ENCODE data around the gene PUM2. TPM values are rescaled to one million over a fixed set of nuclear protein-coding genes. Genes with fewer than 3 reads are reported as not detected.
A peak's percentile ranks its signal among the peaks of the same experiment; 100 is the strongest.

PUM2 gene
- total and polyA plus RNA-seq, 2 donors from 2014 or later, result 22.0 to 94.3 TPM

DNA sequence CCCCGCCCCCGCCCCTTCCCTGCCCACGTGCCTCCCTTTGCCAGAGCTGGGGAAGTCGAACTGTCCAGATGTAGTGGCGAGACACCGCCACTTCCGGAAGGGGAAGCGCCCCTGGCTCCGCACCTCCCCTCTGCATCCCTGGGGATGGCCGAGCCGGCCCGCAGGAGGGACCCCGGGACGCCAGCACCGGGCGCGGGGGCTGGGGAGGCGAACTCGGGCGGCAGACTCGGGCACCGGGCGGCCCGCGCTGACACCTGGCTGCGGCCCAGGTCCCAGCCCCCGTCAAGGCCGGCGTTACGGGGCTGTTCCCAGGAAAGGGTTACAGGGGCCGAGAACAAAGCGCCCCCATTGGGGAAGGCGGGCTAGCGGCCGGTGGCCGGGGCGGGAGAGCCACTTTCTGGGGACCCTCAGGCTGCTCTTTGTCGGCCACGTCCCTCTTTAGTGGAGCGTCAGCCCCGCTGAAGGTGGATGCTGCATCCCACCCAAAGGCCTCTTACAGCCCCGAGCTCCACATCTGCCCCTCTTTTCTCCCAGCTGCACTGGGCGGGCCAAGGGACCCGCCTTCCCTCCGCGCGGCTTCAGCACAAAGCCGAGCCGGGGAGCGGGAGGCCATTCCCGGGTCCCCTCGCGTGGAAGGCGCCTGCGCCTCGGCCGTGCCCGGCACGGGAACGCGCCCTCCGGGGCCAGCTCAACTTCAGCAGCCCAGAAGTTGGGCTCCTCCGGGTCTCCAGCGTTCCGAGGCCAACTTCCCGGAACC is 127.1 kb downstream of the PUM2 start:
- no peaks in the 10 kb centered on the region for H3K9me3 ChIP-seq (ENCODE audit: control insufficient read depth in 2 of 3, insufficient read depth in 1 of 3, low read length in 3 of 3)
- no peaks in the 10 kb centered on the region for H3K27me3 ChIP-seq (ENCODE audit: control insufficient read depth, insufficient read depth, low read length)
- FAIRE-seq (no peak), DNase-seq (peak; percentile 73 to 87 (median 86))
- peak overlapping the region; percentile 41 to 73 (median 57) for H3K4me3 ChIP-seq (ENCODE audit: low read length in 3 of 3)
- no peaks in the 10 kb centered on the region for H3K36me3 ChIP-seq (ENCODE audit: control insufficient read depth in 2 of 3, insufficient read depth in 3 of 3, low read length in 3 of 3)
- intact Hi-C loops (cut with DNase I), result no loop called here
- peak overlapping the region; percentile 5 to 84 for H3K27ac ChIP-seq (ENCODE audit: low read depth in 2 of 2, low read length in 2 of 2)
- H3K4me1 ChIP-seq (ENCODE audit: control insufficient read depth in 2 of 3, insufficient read depth in 2 of 3, low read depth in 1 of 3, low read length in 3 of 3), result peaks cover 0 to 26% (median 12%) of the 10 kb centered on the region in 3 donors
- H3K9ac ChIP-seq (ENCODE audit: low read length in 3 of 3), result peak overlapping the region in 2 of 3 donors; percentile 18 to 76
- TF ChIP-seq, protein P1, sequence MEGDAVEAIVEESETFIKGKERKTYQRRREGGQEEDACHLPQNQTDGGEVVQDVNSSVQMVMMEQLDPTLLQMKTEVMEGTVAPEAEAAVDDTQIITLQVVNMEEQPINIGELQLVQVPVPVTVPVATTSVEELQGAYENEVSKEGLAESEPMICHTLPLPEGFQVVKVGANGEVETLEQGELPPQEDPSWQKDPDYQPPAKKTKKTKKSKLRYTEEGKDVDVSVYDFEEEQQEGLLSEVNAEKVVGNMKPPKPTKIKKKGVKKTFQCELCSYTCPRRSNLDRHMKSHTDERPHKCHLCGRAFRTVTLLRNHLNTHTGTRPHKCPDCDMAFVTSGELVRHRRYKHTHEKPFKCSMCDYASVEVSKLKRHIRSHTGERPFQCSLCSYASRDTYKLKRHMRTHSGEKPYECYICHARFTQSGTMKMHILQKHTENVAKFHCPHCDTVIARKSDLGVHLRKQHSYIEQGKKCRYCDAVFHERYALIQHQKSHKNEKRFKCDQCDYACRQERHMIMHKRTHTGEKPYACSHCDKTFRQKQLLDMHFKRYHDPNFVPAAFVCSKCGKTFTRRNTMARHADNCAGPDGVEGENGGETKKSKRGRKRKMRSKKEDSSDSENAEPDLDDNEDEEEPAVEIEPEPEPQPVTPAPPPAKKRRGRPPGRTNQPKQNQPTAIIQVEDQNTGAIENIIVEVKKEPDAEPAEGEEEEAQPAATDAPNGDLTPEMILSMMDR (IDR thresholded peaks at IDR 0.05; ENCODE audit: borderline replicate concordance, extremely low read depth, insufficient read depth), result no peak

DNA sequence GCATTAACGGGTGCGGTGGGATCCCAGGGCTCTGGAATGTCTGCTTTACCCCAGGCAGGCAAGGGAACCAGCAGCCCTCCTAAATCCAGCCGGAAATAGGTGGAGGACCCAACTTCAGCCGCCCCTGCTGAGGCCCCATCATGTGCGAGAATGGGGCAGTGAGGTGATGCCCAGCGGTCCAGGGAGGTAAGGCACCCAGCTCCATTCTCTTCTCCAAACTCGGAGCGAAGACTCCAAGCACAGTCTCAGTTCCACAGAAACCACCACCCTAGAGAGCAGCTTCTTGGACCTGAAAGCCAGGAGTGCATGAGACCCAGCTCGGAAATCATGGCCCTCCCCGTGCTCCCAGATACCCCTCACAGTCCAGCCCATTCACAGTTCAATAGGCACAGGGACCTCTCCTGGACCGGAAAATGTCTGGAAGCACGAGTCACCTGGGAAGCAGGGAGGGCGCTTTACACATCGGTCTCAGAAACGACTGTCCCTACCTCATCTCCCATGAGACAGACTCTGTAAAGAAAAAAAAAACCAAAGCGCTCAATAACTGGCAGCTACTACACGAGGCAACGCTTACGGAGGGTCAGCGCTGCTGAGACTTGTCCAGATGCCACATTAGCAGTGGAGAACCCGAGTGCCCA is 127.8 kb downstream of the PUM2 start:
- Histone ChIP-seq H3K4me1 (ENCODE audit: control insufficient read depth in 2 of 3, insufficient read depth in 2 of 3, low read depth in 1 of 3, low read length in 3 of 3) (peaks cover 0 to 33% (median 12%) of the 10 kb centered on the region in 3 donors), H3K9me3 (ENCODE audit: control insufficient read depth in 2 of 3, insufficient read depth in 1 of 3, low read length in 3 of 3) (no peaks in the 10 kb centered on the region), H3K27me3 (ENCODE audit: control insufficient read depth, insufficient read depth, low read length) (no peaks in the 10 kb centered on the region), H3K4me3 (ENCODE audit: low read length in 3 of 3) (peak overlapping the region; percentile 33 to 73 (median 64)), H3K9ac (ENCODE audit: low read length in 3 of 3) (peak overlapping the region in 1 of 3 donors; percentile 14), H3K36me3 (ENCODE audit: control insufficient read depth in 2 of 3, insufficient read depth in 3 of 3, low read length in 3 of 3) (no peaks in the 10 kb centered on the region), H3K27ac (ENCODE audit: low read depth in 2 of 2, low read length in 2 of 2) (peak overlapping the region; percentile 46 to 56)
- FAIRE-seq (no peak), DNase-seq (peak in 3 of 5 donors; percentile 21 to 56 (median 51))
- intact Hi-C loops (cut with DNase I), result no loop called here
- TF ChIP-seq, protein P1 (IDR thresholded peaks at IDR 0.05; ENCODE audit: borderline replicate concordance, extremely low read depth, insufficient read depth), result no peak

DNA sequence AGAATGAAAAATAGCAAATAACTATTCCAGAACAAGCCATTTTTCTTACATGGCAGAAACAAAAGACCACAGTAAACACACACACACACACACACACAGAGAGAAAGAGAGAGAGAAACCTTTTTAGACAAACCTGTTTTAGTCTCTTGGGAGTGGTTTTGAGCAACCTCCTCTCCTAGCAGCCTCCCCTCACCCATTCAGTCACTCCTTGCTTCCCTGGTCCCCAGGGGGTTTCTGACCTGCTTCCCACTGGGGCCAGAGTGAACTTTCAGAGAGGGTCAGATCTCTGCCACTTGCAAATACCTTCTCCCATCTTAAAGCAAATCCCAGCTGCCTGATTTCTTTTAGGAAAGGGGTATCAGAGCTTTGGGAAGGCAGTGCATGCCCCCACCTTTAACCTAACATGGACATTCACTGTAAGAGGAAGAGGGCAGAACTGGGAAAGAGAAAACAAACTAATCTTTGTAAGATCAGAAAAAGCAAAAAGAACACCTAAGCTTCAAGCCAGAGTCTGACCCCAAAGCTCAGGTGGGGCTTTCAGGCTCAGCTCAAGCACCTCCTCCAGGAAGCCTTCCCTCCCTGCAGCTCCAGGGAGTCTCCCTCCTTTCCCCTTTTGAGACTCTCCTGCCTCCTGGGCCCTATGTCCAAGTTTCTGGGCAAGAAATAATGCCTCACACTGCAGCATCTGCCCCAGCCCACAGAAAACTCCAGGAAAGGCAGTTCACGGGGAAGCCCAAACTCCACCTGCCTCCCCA is 128.5 kb downstream of the PUM2 start:
- Histone ChIP-seq H3K27ac (ENCODE audit: low read depth in 2 of 2, low read length in 2 of 2) (peak overlapping the region; percentile 46 to 56), H3K4me1 (ENCODE audit: control insufficient read depth in 2 of 3, insufficient read depth in 2 of 3, low read depth in 1 of 3, low read length in 3 of 3) (peaks cover 0 to 36% (median 14%) of the 10 kb centered on the region in 3 donors)
- intact Hi-C loops (cut with DNase I), result no loop called here

More for the DNA sequence above, 128.5 kb downstream of the PUM2 start:
- Histone ChIP-seq H3K4me3 (ENCODE audit: low read length in 3 of 3) (peak overlapping the region in 2 of 3 donors; percentile 64 to 73), H3K36me3 (ENCODE audit: control insufficient read depth in 2 of 3, insufficient read depth in 3 of 3, low read length in 3 of 3) (no peaks in the 10 kb centered on the region), H3K9me3 (ENCODE audit: control insufficient read depth in 2 of 3, insufficient read depth in 1 of 3, low read length in 3 of 3) (no peaks in the 10 kb centered on the region), H3K9ac (ENCODE audit: low read length in 3 of 3) (peak overlapping the region in 1 of 3 donors; percentile 14), H3K27me3 (ENCODE audit: control insufficient read depth, insufficient read depth, low read length) (no peaks in the 10 kb centered on the region)
- TF ChIP-seq, protein P1 (IDR thresholded peaks at IDR 0.05; ENCODE audit: borderline replicate concordance, extremely low read depth, insufficient read depth), result no peak
- DNase-seq (peak in 1 of 5 donors; percentile 15), FAIRE-seq (no peak)
